Neuronal stem cell (in vitro differentiated cells): ENCODE data around the gene LGR5. TPM values are rescaled to one million over a fixed set of nuclear protein-coding genes. Genes with fewer than 3 reads are reported as not detected.

Source experiments
- DNase-seq: peaks from one replicate; pipeline ENCODE4 v3.0.0-alpha.2; 2013; ENCODE audit warnings: low spot score
- H2AFZ ChIP-seq: one replicate; pipeline ENCODE4 v1.6.1; 2013; ENCODE audit warnings: mild to moderate bottlenecking, low read length, inconsistent platforms
- H2AK5ac ChIP-seq: 2 replicates; pipeline ENCODE4 v1.6.1; 2013; ENCODE audit warnings: low read depth, mild to moderate bottlenecking, inconsistent platforms, low read length, moderate library complexity, mixed read lengths
- H2BK120ac ChIP-seq: 2 replicates; pipeline ENCODE4 v1.6.1; 2013; ENCODE audit warnings: low read depth, mild to moderate bottlenecking, inconsistent platforms, low read length, moderate library complexity, mixed read lengths
- H2BK12ac ChIP-seq: one replicate; pipeline ENCODE4 v1.6.1; 2013; ENCODE audit warnings: low read length, inconsistent platforms
- H2BK15ac ChIP-seq: 2 replicates; pipeline ENCODE4 v1.6.1; 2013; ENCODE audit warnings: mild to moderate bottlenecking, low read length, inconsistent platforms, mixed read lengths
- H2BK5ac ChIP-seq: one replicate; pipeline ENCODE4 v1.6.1; 2013; ENCODE audit warnings: inconsistent platforms, mild to moderate bottlenecking, low read length, moderate library complexity
- H3K14ac ChIP-seq: one replicate; pipeline ENCODE4 v1.6.1; 2013; ENCODE audit warnings: low read length, inconsistent platforms
- H3K18ac ChIP-seq: 2 replicates; pipeline ENCODE4 v1.6.1; 2013; ENCODE audit warnings: low read length, inconsistent platforms
- H3K23ac ChIP-seq: 2 replicates; pipeline ENCODE4 v1.6.1; 2013; ENCODE audit warnings: low read depth, mild to moderate bottlenecking, mixed read lengths, low read length, inconsistent platforms; ENCODE audit not compliant: poor library complexity
- H3K27ac ChIP-seq: replicated peaks from 3 replicates; pipeline ENCODE4 v1.5.1; 2013; ENCODE audit warnings: low read length, inconsistent platforms
- H3K27me3 ChIP-seq, 3 experiments: 2 replicates each; pipeline ENCODE4 v1.6.1; 2013; ENCODE audit warnings: low read length in 3 of 3, mild to moderate bottlenecking in 2 of 3, inconsistent platforms in 1 of 3, low read depth in 1 of 3, mixed read lengths in 1 of 3, moderate library complexity in 1 of 3; ENCODE audit not compliant: control insufficient read depth in 3 of 3, insufficient read depth in 3 of 3
- H3K36me3 ChIP-seq, 2 donors: replicated peaks in 1 of 2; 2 replicates each; pipeline ENCODE4 v1.6.1; 2013; ENCODE audit warnings: low read length in 2 of 2; ENCODE audit not compliant: control insufficient read depth in 2 of 2, insufficient read depth in 2 of 2
- H3K4ac ChIP-seq: 2 replicates; pipeline ENCODE4 v1.6.1; 2013; ENCODE audit warnings: inconsistent platforms, mild to moderate bottlenecking, low read length, moderate library complexity
- H3K4me1 ChIP-seq, 2 donors: 1 replicate in 1 of 2; 2 replicates in 1 of 2; pipeline ENCODE4 v1.6.1; 2013; ENCODE audit warnings: low read length in 2 of 2, low read depth in 1 of 2; ENCODE audit not compliant: control insufficient read depth in 2 of 2, insufficient read depth in 1 of 2
- H3K4me2 ChIP-seq: one replicate; pipeline ENCODE4 v1.6.1; 2013; ENCODE audit warnings: mild to moderate bottlenecking, low read length, inconsistent platforms; ENCODE audit not compliant: insufficient read depth, poor library complexity, severe bottlenecking
- H3K4me3 ChIP-seq, 2 donors: 2 replicates each; pipeline ENCODE4 v1.5.1; 2013; ENCODE audit warnings: low read length in 2 of 2, mild to moderate bottlenecking in 2 of 2, inconsistent platforms in 1 of 2, moderate library complexity in 1 of 2
- H3K79me1 ChIP-seq: one replicate; pipeline ENCODE4 v1.6.1; 2013; ENCODE audit warnings: low read depth, mild to moderate bottlenecking, inconsistent platforms, low read length, moderate library complexity
- H3K9ac ChIP-seq: one replicate; pipeline ENCODE4 v1.6.1; 2013; ENCODE audit warnings: mild to moderate bottlenecking, low read depth, low read length, inconsistent platforms; ENCODE audit not compliant: poor library complexity
- H3K9me3 ChIP-seq, 2 donors: replicated peaks in 1 of 2; 2 replicates each; pipeline versions ENCODE3 to v1.6.1; 2013; ENCODE audit warnings: low read length in 2 of 2, mild to moderate bottlenecking in 2 of 2, inconsistent platforms in 1 of 2, low read depth in 1 of 2, mixed read lengths in 1 of 2, moderate library complexity in 1 of 2; ENCODE audit not compliant: control insufficient read depth in 2 of 2, insufficient read depth in 1 of 2
- H4K8ac ChIP-seq: one replicate; pipeline ENCODE4 v1.6.1; 2013; ENCODE audit warnings: low read depth, mild to moderate bottlenecking, inconsistent platforms, low read length, moderate library complexity
- H4K91ac ChIP-seq: one replicate; pipeline ENCODE4 v1.6.1; 2013; ENCODE audit warnings: low read length, low read depth, mild to moderate bottlenecking, inconsistent platforms; ENCODE audit not compliant: poor library complexity
- WGBS, 2 donors: extraction: QIAGEN DNeasy Blood & Tissue Kit; methylation state at CpG; one replicate each; pipeline ENCODE4 v1.1.7; 2013; ENCODE audit warnings: missing lambda C conversion rate in 2 of 2, mixed read lengths in 1 of 2; ENCODE audit not compliant: insufficient read length in 2 of 2, insufficient replicate concordance in 1 of 2; ENCODE audit errors: extremely low coverage in 2 of 2; 5-methylcytosine and 5-hydroxymethylcytosine counted together
- polyA plus RNA-seq, 2 experiments: library from polyadenylated mRNA; stranded (reverse); fragments of 200-250 nt; gene quantifications; one replicate each; pipeline ENCODE4 v1.2.3, GENCODE V29; 2013

LGR5 gene, protein sequence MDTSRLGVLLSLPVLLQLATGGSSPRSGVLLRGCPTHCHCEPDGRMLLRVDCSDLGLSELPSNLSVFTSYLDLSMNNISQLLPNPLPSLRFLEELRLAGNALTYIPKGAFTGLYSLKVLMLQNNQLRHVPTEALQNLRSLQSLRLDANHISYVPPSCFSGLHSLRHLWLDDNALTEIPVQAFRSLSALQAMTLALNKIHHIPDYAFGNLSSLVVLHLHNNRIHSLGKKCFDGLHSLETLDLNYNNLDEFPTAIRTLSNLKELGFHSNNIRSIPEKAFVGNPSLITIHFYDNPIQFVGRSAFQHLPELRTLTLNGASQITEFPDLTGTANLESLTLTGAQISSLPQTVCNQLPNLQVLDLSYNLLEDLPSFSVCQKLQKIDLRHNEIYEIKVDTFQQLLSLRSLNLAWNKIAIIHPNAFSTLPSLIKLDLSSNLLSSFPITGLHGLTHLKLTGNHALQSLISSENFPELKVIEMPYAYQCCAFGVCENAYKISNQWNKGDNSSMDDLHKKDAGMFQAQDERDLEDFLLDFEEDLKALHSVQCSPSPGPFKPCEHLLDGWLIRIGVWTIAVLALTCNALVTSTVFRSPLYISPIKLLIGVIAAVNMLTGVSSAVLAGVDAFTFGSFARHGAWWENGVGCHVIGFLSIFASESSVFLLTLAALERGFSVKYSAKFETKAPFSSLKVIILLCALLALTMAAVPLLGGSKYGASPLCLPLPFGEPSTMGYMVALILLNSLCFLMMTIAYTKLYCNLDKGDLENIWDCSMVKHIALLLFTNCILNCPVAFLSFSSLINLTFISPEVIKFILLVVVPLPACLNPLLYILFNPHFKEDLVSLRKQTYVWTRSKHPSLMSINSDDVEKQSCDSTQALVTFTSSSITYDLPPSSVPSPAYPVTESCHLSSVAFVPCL
- 1.4 TPM for polyA plus RNA-seq (2013, experiment 1 of 2)
- 1.4 TPM for polyA plus RNA-seq (2013, experiment 2 of 2)

DNA sequence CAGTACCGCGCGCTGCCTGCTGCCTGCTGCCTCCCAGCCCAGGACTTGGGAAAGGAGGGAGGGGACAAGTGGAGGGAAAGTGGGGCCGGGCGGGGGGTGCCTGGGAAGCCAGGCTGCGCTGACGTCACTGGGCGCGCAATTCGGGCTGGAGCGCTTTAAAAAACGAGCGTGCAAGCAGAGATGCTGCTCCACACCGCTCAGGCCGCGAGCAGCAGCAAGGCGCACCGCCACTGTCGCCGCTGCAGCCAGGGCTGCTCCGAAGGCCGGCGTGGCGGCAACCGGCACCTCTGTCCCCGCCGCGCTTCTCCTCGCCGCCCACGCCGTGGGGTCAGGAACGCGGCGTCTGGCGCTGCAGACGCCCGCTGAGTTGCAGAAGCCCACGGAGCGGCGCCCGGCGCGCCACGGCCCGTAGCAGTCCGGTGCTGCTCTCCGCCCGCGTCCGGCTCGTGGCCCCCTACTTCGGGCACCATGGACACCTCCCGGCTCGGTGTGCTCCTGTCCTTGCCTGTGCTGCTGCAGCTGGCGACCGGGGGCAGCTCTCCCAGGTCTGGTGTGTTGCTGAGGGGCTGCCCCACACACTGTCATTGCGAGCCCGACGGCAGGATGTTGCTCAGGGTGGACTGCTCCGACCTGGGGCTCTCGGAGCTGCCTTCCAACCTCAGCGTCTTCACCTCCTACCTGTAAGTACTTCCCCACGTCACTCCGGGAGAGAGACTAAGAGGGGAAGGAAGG lies at the start of gene LGR5:
LGR5 (plus strand) TSS at position 186 of the 732 bp plus-strand sequence; CDS start at position 469, 283 bp downstream.
- H3K4me2 ChIP-seq = peak within 1 kb of the TSS; percentile 99
- WGBS, 2 donors = no CpG with 5 or more reads among the region's 65 CpGs
- H3K27me3 ChIP-seq = peaks cover 7 to 58% (median 32%) of the 10 kb centered on the region in 3 experiments
- peak within 1 kb of the TSS; percentile 89 for H3K9ac ChIP-seq
- peaks cover 0 to 3% of the 10 kb centered on the region in 2 donors for H3K4me1 ChIP-seq
- H2AK5ac ChIP-seq = no peak within 1 kb of the TSS
- H3K36me3 ChIP-seq = no peaks in the 10 kb centered on the region
- no peak within 1 kb of the TSS for H3K4ac ChIP-seq
- H3K14ac ChIP-seq = peak within 1 kb of the TSS; percentile 91
- H4K91ac ChIP-seq = no peak within 1 kb of the TSS
- H3K18ac ChIP-seq = peak within 1 kb of the TSS; percentile 84
- peaks cover 5 to 7% of the 10 kb centered on the region in 2 donors for H3K9me3 ChIP-seq
- H3K4me3 ChIP-seq = peak within 1 kb of the TSS; percentile 47 to 93
- DNase-seq = peak; percentile 69
- no peak within 1 kb of the TSS for H4K8ac ChIP-seq
- no peak within 1 kb of the TSS for H3K27ac ChIP-seq
- no peak within 1 kb of the TSS for H2BK12ac ChIP-seq
- peak within 1 kb of the TSS; percentile 51 for H2BK15ac ChIP-seq
- peak within 1 kb of the TSS; percentile 92 for H2AFZ ChIP-seq
- H3K23ac ChIP-seq = peak within 1 kb of the TSS; percentile 40
- no peak within 1 kb of the TSS for H2BK120ac ChIP-seq
- H3K79me1 ChIP-seq = no peaks in the 10 kb centered on the region
- H2BK5ac ChIP-seq = peak within 1 kb of the TSS; percentile 30

DNA sequence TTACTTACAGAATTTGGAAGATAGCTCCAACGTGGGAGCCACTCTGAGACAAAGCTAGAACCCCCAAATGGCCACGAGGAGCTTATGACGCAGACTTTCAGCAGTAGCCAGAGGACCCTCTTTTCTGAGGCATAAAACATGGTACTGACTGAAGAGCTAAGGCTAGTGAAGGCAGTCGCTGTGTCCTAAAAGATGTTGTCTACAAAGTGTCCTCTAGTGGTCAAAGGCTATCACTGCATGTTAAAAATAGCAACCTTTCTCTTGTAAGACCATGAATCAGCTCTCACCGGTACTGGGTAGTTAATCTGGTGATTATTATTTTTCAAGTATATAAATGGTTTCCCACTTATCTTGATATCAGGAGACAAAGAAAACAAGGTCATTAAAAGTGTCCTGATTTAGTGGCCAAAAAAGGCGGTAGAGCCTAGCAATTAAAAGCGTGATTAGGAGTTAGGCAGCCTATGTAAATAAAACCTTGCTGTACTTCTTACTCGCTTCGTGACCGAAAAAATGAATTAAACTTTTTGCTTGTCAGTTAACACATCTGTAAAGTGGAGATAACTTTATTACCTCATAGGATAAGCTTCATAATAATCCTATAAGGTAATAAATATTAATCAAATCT lies 47.0 kb upstream of the LGR5 start:
- Histone ChIP-seq H2BK12ac (no peak overlapping the region), H2AFZ (no peak overlapping the region), H3K79me1 (no peaks in the 10 kb centered on the region), H3K14ac (no peak overlapping the region), H3K9ac (no peak overlapping the region), H2BK15ac (no peak overlapping the region), H3K4me1 (no peaks in the 10 kb centered on the region), H3K4me2 (no peak overlapping the region), H2BK5ac (no peak overlapping the region), H3K23ac (no peak overlapping the region), H3K18ac (no peak overlapping the region), H3K9me3 (no peaks in the 10 kb centered on the region), H3K4ac (no peak overlapping the region), H2BK120ac (no peak overlapping the region), H3K27me3 (no peaks in the 10 kb centered on the region), H3K36me3 (no peaks in the 10 kb centered on the region), H3K4me3 (no peak overlapping the region), H4K91ac (no peak overlapping the region), H2AK5ac (no peak overlapping the region), H4K8ac (no peak overlapping the region), H3K27ac (no peak overlapping the region)
- WGBS, 2 donors = no CpG with 5 or more reads among the region's 10 CpGs
- peak; percentile 50 for DNase-seq

DNA sequence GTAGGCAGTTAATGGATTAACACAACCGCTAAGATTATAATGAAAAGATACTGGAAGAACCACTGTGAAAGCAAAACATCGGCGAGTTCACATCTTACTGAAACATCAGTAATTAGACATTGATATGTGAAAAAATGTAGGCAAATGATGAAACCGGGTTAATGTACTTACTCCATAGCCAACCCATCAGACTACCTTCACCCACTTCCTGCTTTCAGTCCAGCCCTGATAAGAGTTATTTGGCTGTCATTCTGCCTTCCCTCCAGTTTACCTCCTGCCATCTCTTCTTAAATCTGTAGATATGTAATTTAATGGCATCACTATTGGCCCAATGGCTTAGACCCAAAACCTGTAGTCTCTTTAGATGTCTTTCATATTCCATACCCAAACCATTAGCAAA lies 46.0 kb upstream of the LGR5 start:
- Histone ChIP-seq H3K4me2 (no peak overlapping the region), H3K18ac (no peak overlapping the region), H2BK120ac (no peak overlapping the region), H4K8ac (no peak overlapping the region), H3K23ac (no peak overlapping the region), H3K9me3 (no peaks in the 10 kb centered on the region), H3K14ac (no peak overlapping the region), H2AK5ac (no peak overlapping the region), H3K79me1 (no peaks in the 10 kb centered on the region), H4K91ac (no peak overlapping the region), H3K9ac (no peak overlapping the region), H3K27me3 (no peaks in the 10 kb centered on the region), H3K36me3 (no peaks in the 10 kb centered on the region), H3K4me1 (no peaks in the 10 kb centered on the region), H2BK15ac (no peak overlapping the region), H3K27ac (no peak overlapping the region), H2BK12ac (no peak overlapping the region), H3K4ac (no peak overlapping the region), H2AFZ (no peak overlapping the region), H3K4me3 (no peak overlapping the region), H2BK5ac (no peak overlapping the region)
- no peak for DNase-seq
- no CpG with 5 or more reads among the region's 4 CpGs for WGBS, 2 donors
